HG03025 (cell line): ENCODE measurements around the gene ZSCAN10.
A peak's percentile ranks its signal among the peaks of the same experiment; 100 is the strongest.

Source experiments
- ATAC-seq: cut with Tn5 transposase; IDR thresholded peaks from one replicate; pipeline ENCODE4 v1.9.1; 2021; ENCODE audit warnings: mild to moderate bottlenecking, moderate library complexity; ENCODE audit not compliant: unreplicated experiment, low FRiP score

The ZSCAN10 gene

GRCh38 chr16:3134338-3135125 is 35.4 kb upstream of the ZSCAN10 start, which contains the start of gene ZNF213:
Gene ZNF213, plus strand, starts transcription at chr16:3135029. Its CDS starts 2,252 bp downstream, at chr16:3137281.
- ATAC-seq = peak; percentile 83

GRCh38 chr16:3133844-3134243 is 34.8 kb upstream of the ZSCAN10 start:
- no peak for ATAC-seq

DNA sequence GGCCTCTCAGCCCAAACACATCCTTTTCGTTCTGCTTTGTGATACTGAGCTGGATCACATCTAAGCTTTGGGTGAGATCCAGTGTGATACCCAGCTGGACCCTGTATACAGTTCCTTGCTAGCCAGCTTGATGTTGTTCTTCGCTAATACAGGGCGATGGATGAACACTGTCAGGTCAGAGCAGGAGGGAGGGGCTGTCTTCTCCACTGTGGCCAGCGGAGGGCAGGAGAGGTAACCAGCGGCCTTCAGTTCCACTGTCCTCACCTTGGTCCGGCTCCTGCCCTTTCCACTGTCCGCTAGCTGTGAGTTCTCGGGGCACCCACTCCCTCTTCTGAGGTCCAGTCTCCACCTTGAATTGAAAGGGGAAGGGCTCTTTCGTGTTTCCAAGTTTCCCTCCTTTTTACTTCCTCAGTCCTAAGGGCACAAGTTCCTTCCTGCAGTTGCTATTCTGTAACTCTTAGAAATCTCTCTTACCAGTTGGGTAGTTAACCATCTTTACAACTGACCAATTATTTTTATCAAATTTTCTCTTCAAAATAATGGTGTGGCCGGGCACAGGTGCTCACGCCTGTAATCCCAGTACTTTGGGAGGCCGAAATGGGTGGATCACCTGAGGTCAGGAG is 32.8 kb upstream of the ZSCAN10 start:
- ATAC-seq = no peak

DNA sequence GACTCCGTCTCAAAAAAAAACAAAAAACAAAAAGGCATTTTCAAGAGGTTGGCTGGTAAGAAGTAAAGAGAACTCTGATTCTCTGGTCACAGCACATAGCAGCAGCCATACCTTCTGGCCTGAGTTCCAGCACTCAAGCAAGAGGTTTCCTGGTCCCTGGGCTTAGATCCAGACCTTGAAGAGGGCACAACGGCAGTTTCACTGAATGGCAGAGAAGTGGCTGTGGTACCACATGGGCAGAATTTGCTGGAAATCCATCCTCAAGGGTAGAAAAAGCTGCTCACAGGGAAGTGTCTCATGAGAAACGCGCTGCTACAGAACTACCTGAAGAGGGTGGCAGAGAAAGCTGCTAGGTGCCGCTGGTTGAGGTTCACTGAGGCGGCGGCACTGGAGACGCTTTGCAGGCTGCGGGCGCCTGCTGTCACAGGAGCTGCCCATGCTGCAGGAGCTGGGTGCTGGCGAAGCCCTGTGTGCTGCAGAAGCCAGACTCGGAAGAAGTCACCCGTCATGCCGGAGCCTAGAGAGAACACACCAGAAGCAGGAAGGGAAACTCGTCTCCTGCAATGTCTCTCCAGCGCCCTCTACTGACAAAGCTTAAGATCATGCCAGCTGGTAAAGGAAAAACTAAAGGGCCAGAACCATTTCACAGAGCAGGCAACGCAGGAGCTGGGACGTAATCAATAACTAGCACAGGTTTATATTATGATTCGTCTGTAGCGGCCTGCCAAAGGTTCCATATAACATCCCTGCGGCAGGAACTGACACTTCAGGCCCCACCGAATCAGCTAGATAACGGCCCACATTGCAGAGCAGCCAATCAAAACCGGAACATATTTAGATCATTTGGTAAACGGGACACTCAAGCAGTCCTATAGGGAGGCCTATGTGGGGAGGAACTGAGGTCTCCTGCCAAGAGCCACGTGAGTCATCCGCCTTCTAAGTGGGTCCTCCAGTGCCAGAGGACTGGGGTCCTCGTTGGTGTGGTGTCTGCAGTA is 30.3 kb upstream of the ZSCAN10 start:
- no peak for ATAC-seq

DNA sequence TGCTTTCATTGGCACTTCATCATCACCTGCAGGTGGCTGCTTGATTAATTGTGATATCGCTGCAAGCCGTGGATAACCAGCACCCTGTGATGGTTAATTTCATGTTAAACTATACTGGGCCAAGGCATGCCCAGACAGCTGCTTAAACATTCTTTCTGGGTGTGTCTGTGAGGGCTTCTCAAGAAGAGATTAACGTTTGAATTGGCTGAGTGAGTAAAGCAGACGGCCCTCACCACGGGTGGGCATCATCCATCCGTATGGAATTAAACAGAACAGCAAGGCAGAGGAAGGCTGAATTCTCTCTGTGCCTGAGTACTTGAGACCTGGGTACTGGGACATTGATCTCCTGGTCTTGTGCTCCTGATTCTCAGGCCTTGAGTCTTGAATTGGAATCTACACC is 28.7 kb upstream of the ZSCAN10 start:
- no peak for ATAC-seq

- peak; percentile 75 for ATAC-seq
Measured at GRCh38 chr16:3123986-3124886, 25.1 kb upstream of the ZSCAN10 start.

- no peak for ATAC-seq
Measured at GRCh38 chr16:3122926-3123570, 24.0 kb upstream of the ZSCAN10 start.

DNA sequence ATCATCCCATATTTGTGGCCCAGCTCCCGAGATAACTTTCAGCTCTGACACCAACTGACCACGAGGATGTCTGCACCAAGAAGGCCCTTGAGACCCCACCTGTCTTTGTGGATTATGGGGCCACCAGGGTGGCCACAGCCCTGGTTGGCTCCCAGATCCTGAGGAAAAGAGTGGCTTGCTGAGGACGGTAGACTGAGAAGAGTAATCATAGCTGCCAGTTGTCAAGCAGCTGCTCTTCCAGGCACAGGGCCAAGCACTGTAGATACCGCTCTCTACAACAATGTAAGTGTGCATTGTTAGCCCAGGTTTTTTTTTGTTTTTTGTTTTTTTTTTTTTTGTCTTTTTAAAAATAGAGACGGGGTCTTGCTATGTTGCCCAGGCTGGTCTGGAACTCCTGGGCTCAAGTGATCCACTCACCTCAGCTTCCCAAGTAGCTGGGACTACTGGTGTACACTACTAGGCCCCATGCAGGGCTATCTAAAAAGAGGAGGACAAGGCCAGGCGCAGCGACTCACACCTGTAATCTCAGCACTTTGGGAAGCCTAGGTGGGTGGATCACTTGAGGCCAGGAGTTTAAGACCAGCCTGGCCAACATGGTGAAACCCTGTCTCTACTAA is 22.9 kb upstream of the ZSCAN10 start:
- ATAC-seq = no peak

DNA sequence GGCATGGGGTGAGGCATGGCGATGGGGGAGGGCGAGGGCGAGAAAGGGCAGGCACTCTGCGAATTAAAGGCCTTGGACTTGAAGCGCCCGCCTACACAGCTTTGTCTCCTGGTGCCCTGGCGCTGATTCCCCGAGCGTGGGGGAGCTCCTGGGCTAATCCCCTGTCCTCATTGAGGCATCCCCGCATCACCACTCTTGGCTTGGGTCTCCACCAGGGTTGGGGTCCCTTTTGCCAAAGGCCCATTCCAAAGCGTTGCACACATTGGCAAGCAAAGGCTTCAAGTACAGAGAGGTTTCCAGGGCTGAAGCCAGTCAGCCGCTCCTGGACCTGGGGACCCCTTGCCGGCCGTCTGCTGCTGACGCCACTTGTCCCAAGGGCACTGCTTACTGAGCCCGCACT is 21.3 kb upstream of the ZSCAN10 start:
- no peak for ATAC-seq

- ATAC-seq = no peak
Measured at GRCh38 chr16:3119701-3120408, 20.8 kb upstream of the ZSCAN10 start.

- no peak for ATAC-seq
Measured at GRCh38 chr16:3119286-3119685, 20.2 kb upstream of the ZSCAN10 start.

DNA sequence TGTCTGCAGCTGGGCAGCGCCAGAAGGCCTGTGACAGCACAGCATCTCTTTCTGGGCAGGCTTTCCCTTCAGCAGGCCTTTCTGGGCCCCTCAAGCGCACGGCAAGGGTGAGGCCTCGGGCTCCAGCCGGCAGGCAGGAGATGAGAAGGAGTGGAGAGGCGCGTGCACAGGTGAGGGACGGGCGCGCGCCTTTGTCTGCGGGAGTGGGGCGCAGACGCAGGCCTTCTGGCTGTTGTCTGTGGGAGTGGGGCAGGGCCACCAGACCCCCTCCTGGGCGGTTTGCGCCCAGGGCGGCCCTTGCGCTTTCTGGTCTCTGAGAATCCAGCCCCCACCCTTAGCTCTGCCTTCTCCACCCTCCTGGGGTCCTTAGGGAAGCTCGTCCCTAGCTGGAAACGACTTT is 19.8 kb upstream of the ZSCAN10 start:
- ATAC-seq = no peak

- ATAC-seq = no peak
Measured at GRCh38 chr16:3118204-3118790, 19.2 kb upstream of the ZSCAN10 start.

DNA sequence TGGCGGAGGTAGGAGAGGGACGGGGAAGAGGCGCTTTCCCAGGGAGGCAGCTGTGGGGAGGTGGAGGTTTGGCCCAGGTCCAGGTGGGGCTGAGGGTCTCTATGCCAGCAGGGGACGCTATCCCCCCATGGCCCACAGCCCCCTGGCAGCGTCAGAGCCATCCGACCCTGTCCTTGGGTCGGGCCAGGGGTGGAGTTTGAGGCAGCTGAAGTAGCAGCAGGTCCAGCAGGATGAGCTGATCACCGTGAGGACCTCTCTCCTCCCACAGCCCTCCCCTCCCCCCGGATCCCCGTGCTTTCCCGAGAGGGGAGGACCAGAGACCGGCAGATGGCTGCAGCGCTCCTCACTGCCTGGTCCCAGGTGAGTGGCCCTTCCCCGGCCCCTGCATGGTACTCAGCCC is 16.5 kb upstream of the ZSCAN10 start:
- ATAC-seq = no peak

- ATAC-seq = no peak
Measured at GRCh38 chr16:3115003-3115402, 15.9 kb upstream of the ZSCAN10 start.

- ATAC-seq = no peak
Measured at GRCh38 chr16:3113765-3114479, 14.8 kb upstream of the ZSCAN10 start.

GRCh38 chr16:3112881-3113574 is 13.9 kb upstream of the ZSCAN10 start:
- ATAC-seq = no peak
